Prostate gland (tissue), 2 donors: ENCODE data around the gene HNRNPAB.

ENCODE experiments used
- CTCF ChIP-seq, 4 experiments: fragments of 200-600 bp in 2 of 4; fragments of 450-650 bp in 2 of 4; sonication (generic) in 2 of 4; IDR thresholded peaks; 1 replicate in 3 of 4; 2 replicates in 1 of 4; pipeline ENCODE4 v1.5.1; 2016 to 2019; ENCODE audit warnings: antibody characterized with exemption in 4 of 4, mild to moderate bottlenecking in 2 of 4, moderate library complexity in 2 of 4
- POLR2A ChIP-seq: fragments of 450-650 bp; IDR thresholded peaks from one replicate; pipeline ENCODE4 v1.6.1; 2016; ENCODE audit warnings: antibody characterized with exemption, mild to moderate bottlenecking

- TF ChIP-seq CTCF (IDR thresholded peaks at IDR 0.05) (no peak), POLR2A (no peak)
Observed at GRCh38 chr5:178203670-178204181, 607 bp upstream of the HNRNPAB start.
